Measurements from ENCODE around the gene ELMO3. TPM values are rescaled to one million over a fixed set of nuclear protein-coding genes. Genes with fewer than 3 reads are reported as not detected.

The ELMO3 gene
- total RNA-seq, 1 donor from 2014 or later = 6.9 TPM

GRCh38 chr16:67173323-67173722, 25.6 kb upstream of the ELMO3 start:
- ChIA-PET POLR2A (interaction anchor here (0.7 to 1.7 kb wide), 3 partner anchors 10 to 143 kb away, joined by 3 to 5 read pairs (median 4); no protein-coding TSS in a partner anchor), CTCF (interaction anchor here (1.8 kb wide), 1 partner anchor 18 kb away, joined by 6 read pairs; no protein-coding TSS in a partner anchor)
- Mint-ChIP-seq H3K4me1 (peaks cover 28% of the 10 kb centered on the region), H3K27ac (no peak overlapping the region), H3K9me3 (no peaks in the 10 kb centered on the region), H3K4me3 (peak overlapping the region; percentile 71), H3K36me3 (ENCODE audit: low read depth) (no peaks in the 10 kb centered on the region), H3K27me3 (peaks cover 60% of the 10 kb centered on the region)
- ATAC-seq (ENCODE audit: low read depth) (no peak), DNase-seq (no peak)
- TF ChIP-seq CTCF (IDR thresholded peaks at IDR 0.05) = no peak
- intact Hi-C loops (cut with micrococcal nuclease) = no loop called here

GRCh38 chr16:67173808-67174705, 24.9 kb upstream of the ELMO3 start:
- no peaks in the 10 kb centered on the region for H3K36me3 Mint-ChIP-seq (ENCODE audit: low read depth)
- ATAC-seq (ENCODE audit: low read depth) (peak; percentile 72), DNase-seq (peak; percentile 56)
- ChIA-PET POLR2A (interaction anchor here (1.1 to 1.7 kb wide), 2 partner anchors 11 to 144 kb away, joined by 3 to 4 read pairs; no protein-coding TSS in a partner anchor), CTCF (interaction anchor here (1.3 to 1.8 kb wide), 3 partner anchors 14 to 156 kb away, joined by 4 to 6 read pairs (median 4); no protein-coding TSS in a partner anchor)
- peaks cover 28% of the 10 kb centered on the region for H3K4me1 Mint-ChIP-seq
- TF ChIP-seq CTCF (IDR thresholded peaks at IDR 0.05) = no peak
- peak overlapping the region; percentile 71 for H3K4me3 Mint-ChIP-seq
- peaks cover 59% of the 10 kb centered on the region for H3K27me3 Mint-ChIP-seq
- no peak overlapping the region for H3K27ac Mint-ChIP-seq
- no peaks in the 10 kb centered on the region for H3K9me3 Mint-ChIP-seq
- intact Hi-C loops (cut with micrococcal nuclease) = loop anchor here (1.0 kb wide), 1 partner anchor 15 kb away; the partner anchor contains the start of genes FBXL8 and TRADD

GRCh38 chr16:67174706-67175231, 24.2 kb upstream of the ELMO3 start:
- Mint-ChIP-seq H3K4me3 (peak overlapping the region; percentile 71), H3K4me1 (peaks cover 26% of the 10 kb centered on the region), H3K9me3 (no peaks in the 10 kb centered on the region), H3K27me3 (peaks cover 57% of the 10 kb centered on the region), H3K36me3 (ENCODE audit: low read depth) (no peaks in the 10 kb centered on the region), H3K27ac (no peak overlapping the region)
- no peak for ATAC-seq (ENCODE audit: low read depth)
- no peak for TF ChIP-seq CTCF (IDR thresholded peaks at IDR 0.05)
- intact Hi-C loops (cut with micrococcal nuclease) = loop anchor here (1.0 kb wide), 1 partner anchor 15 kb away; the partner anchor contains the start of genes FBXL8 and TRADD
- ChIA-PET CTCF (interaction anchor here (1.3 to 1.8 kb wide), 3 partner anchors 14 to 157 kb away, joined by 4 to 6 read pairs (median 4); no protein-coding TSS in a partner anchor), POLR2A (interaction anchor here (1.7 kb wide), 1 partner anchor 12 kb away, joined by 4 read pairs; no protein-coding TSS in a partner anchor)
- no peak for DNase-seq

GRCh38 chr16:67176662-67177061, 22.3 kb upstream of the ELMO3 start:
- TF ChIP-seq CTCF (IDR thresholded peaks at IDR 0.05) = no peak
- no peak for ATAC-seq (ENCODE audit: low read depth)
- H3K36me3 Mint-ChIP-seq (ENCODE audit: low read depth) = no peaks in the 10 kb centered on the region
- no peak for DNase-seq
- POLR2A ChIA-PET = interaction anchor here (0.9 kb wide), 1 partner anchor 9 kb away, joined by 3 read pairs; no protein-coding TSS in a partner anchor
- no peak overlapping the region for H3K27ac Mint-ChIP-seq
- no peak overlapping the region for H3K4me3 Mint-ChIP-seq
- H3K9me3 Mint-ChIP-seq = no peaks in the 10 kb centered on the region
- intact Hi-C loops (cut with micrococcal nuclease) = no loop called here
- H3K27me3 Mint-ChIP-seq = peaks cover 42% of the 10 kb centered on the region
- CTCF ChIA-PET = interaction anchor here (1.9 kb wide), 1 partner anchor 9 kb away, joined by 10 read pairs; no protein-coding TSS in a partner anchor
- H3K4me1 Mint-ChIP-seq = peaks cover 18% of the 10 kb centered on the region

Data from activated B cell treated with CpG ODN at 0.5 μM for 24 hours (primary cell).